SK-N-SH (cell line): ENCODE data around the gene DGKI.

Source experiments
- GATA2 ChIP-seq: sonication (generic); formaldehyde crosslinking; IDR thresholded peaks from 2 replicates; pipeline ENCODE4 v1.5.0; 2020; ENCODE audit warnings: mild to moderate bottlenecking, missing genetic modification reagents
- MXI1 ChIP-seq: IDR thresholded peaks from 2 replicates; pipeline ENCODE4 v1.6.1; 2012; ENCODE audit warnings: mild to moderate bottlenecking, low read depth, low read length, improper control_type of control experiment
- NFIC ChIP-seq: IDR thresholded peaks from 2 replicates; pipeline ENCODE4 v1.4.0; 2012; ENCODE audit warnings: borderline replicate concordance
- POLR2AphosphoS5 ChIP-seq: IDR thresholded peaks from 2 replicates; pipeline ENCODE4 v1.6.1; 2012; ENCODE audit warnings: low read depth, low read length
- RAD21 ChIP-seq: IDR thresholded peaks from 2 replicates; pipeline ENCODE4 v1.6.1; 2012; ENCODE audit warnings: mild to moderate bottlenecking, low read length
- RCOR1 ChIP-seq: fragments of 150-350 bp; IDR thresholded peaks from 2 replicates; pipeline ENCODE4 v1.6.1; 2017; ENCODE audit warnings: antibody characterized with exemption, low read length
- REST ChIP-seq: IDR thresholded peaks from 2 replicates; pipeline ENCODE4 v1.6.1; 2012; ENCODE audit warnings: mild to moderate bottlenecking, low read depth, low read length, moderate library complexity
- SIN3A ChIP-seq: IDR thresholded peaks from 2 replicates; pipeline ENCODE4 v1.6.1; 2012; ENCODE audit warnings: low read depth, mild to moderate bottlenecking, low read length, moderate library complexity, borderline replicate concordance
- TAF1 ChIP-seq: IDR thresholded peaks from 2 replicates; pipeline ENCODE4 v1.6.1; 2012; ENCODE audit warnings: low read depth, mild to moderate bottlenecking, low read length, moderate library complexity, borderline replicate concordance
- TCF12 ChIP-seq: IDR thresholded peaks from 2 replicates; pipeline ENCODE4 v1.4.0; 2012
- YY1 ChIP-seq: IDR thresholded peaks from 2 replicates; pipeline ENCODE4 v1.4.0; 2012; ENCODE audit warnings: low read depth, mild to moderate bottlenecking
- TF ChIP-seq, protein P1 (sequence below): fragments of 200-600 bp; sonication (generic); IDR thresholded peaks from 2 replicates; pipeline ENCODE4 v1.6.1; 2017; ENCODE audit warnings: antibody characterized with exemption, mild to moderate bottlenecking, moderate library complexity
- TF ChIP-seq, protein P2 (sequence below): IDR thresholded peaks from 2 replicates; pipeline ENCODE4 v1.4.0; 2012; ENCODE audit warnings: low read depth, borderline replicate concordance

DNA sequence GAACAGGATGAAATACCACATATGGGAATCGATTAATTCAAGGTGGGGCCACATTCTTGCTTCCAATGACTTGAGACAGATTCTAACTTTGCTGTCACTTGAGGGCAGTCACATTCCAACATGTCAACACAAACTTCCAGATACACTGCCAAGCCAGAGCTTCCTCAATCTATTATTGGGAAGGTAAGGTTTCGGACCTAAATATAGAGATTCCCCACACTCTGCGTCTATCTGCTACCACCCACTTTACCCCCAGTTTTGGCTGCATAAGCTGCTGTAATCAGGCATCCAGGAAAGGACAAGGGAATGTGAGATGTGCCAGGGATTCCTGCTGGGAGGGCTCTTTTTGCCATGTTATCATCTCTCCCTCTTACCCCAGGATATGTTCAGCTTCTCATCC is 20.5 kb upstream of the DGKI start:
- TF ChIP-seq, protein P1, sequence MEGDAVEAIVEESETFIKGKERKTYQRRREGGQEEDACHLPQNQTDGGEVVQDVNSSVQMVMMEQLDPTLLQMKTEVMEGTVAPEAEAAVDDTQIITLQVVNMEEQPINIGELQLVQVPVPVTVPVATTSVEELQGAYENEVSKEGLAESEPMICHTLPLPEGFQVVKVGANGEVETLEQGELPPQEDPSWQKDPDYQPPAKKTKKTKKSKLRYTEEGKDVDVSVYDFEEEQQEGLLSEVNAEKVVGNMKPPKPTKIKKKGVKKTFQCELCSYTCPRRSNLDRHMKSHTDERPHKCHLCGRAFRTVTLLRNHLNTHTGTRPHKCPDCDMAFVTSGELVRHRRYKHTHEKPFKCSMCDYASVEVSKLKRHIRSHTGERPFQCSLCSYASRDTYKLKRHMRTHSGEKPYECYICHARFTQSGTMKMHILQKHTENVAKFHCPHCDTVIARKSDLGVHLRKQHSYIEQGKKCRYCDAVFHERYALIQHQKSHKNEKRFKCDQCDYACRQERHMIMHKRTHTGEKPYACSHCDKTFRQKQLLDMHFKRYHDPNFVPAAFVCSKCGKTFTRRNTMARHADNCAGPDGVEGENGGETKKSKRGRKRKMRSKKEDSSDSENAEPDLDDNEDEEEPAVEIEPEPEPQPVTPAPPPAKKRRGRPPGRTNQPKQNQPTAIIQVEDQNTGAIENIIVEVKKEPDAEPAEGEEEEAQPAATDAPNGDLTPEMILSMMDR, result no peak
- TF ChIP-seq TAF1 (no peak), SIN3A (no peak), POLR2AphosphoS5 (no peak), REST (no peak), RCOR1 (no peak), TCF12 (no peak), RAD21 (no peak), GATA2 (CRISPR knock-in tag) (no peak), MXI1 (no peak), YY1 (no peak), NFIC (no peak)
- TF ChIP-seq, protein P2, sequence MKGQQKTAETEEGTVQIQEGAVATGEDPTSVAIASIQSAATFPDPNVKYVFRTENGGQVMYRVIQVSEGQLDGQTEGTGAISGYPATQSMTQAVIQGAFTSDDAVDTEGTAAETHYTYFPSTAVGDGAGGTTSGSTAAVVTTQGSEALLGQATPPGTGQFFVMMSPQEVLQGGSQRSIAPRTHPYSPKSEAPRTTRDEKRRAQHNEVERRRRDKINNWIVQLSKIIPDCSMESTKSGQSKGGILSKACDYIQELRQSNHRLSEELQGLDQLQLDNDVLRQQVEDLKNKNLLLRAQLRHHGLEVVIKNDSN, result no peak
